ENCODE data around the gene RBMS1. TPM values are rescaled to one million over a fixed set of nuclear protein-coding genes. Genes with fewer than 3 reads are reported as not detected.

RBMS1 gene
- total and polyA plus RNA-seq, 2 donors, result 39.8 to 53.7 TPM

DNA sequence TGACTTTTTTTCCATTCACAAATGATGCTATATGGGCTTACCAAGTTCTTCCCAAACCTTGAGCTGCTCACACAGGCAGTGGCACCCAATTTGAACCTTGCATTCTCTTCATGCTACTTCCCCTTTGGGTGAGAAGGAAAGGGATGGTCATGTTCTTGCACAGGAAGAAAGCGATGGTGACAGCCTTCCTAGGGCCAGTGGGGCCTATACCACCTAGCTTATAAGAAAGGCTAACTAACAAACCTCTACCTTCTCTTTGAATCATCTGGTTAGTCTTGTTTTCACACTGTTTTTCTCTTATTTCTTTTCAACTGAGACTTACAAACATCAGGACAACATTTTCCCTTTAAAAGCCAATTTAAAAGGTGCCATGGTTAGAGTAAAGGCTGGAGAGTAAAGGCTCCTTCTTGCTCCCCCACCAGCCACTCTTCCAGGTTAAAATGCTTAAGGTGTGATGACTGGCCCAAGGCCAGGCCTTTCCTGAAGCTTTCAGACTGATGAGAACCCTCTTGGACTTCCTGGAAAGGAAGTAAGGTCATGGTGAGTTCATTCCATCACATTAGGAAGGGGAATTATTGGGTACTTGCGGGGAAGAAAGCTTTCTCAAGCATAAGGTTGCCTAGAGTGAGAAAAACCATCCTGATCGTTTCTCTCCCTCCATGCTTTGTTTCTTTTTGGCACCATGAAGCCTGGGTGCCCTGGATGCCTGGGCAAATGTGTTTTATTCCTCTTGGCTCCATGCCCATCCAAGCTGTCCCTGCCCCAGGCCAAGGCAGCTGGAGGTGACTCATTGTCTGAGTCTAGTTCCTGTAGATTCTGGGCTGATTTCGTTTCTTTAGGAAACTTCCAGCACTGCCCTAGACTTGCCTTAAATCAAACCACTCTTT, 252.1 kb downstream of the RBMS1 start:
- Histone ChIP-seq H3K4me3 (ENCODE audit: low read length in 2 of 2) (no peak overlapping the region), H3K36me3 (ENCODE audit: control insufficient read depth in 2 of 2, insufficient read depth in 2 of 2, low read length in 1 of 2) (no peaks in the 10 kb centered on the region), H3K9me3 (ENCODE audit: control insufficient read depth in 2 of 2, insufficient read depth in 1 of 2, low read length in 1 of 2) (no peaks in the 10 kb centered on the region), H3K27ac (ENCODE audit: low read depth in 1 of 2, low read length in 1 of 2) (no peak overlapping the region), H3K27me3 (ENCODE audit: control insufficient read depth in 2 of 2, insufficient read depth in 1 of 2, low read length in 1 of 2) (no peaks in the 10 kb centered on the region), H3K4me1 (ENCODE audit: control insufficient read depth in 2 of 2, insufficient read depth in 2 of 2, low read length in 2 of 2) (no peaks in the 10 kb centered on the region)
- DNase-seq (ENCODE audit: low read depth in 6 of 9, low spot score in 9 of 9), result no peak
- WGBS, result 90% methylated on average over 4 of the region's 4 CpGs

GRCh38 chr2:160239436-160239835, 254.2 kb downstream of the RBMS1 start:
- H3K27ac ChIP-seq (ENCODE audit: low read depth in 1 of 2, low read length in 1 of 2), result no peak overlapping the region
- no peak overlapping the region for H3K4me3 ChIP-seq (ENCODE audit: low read length in 2 of 2)
- WGBS, result 92% methylated on average over 5 of the region's 5 CpGs
- H3K4me1 ChIP-seq (ENCODE audit: control insufficient read depth in 2 of 2, insufficient read depth in 2 of 2, low read length in 2 of 2), result no peaks in the 10 kb centered on the region
- H3K9me3 ChIP-seq (ENCODE audit: control insufficient read depth in 2 of 2, insufficient read depth in 1 of 2, low read length in 1 of 2), result no peaks in the 10 kb centered on the region
- no peaks in the 10 kb centered on the region for H3K36me3 ChIP-seq (ENCODE audit: control insufficient read depth in 2 of 2, insufficient read depth in 2 of 2, low read length in 1 of 2)
- no peak for DNase-seq (ENCODE audit: low read depth in 6 of 9, low spot score in 9 of 9)
- H3K27me3 ChIP-seq (ENCODE audit: control insufficient read depth in 2 of 2, insufficient read depth in 1 of 2, low read length in 1 of 2), result no peaks in the 10 kb centered on the region

- WGBS, result 95% methylated on average over 4 of the region's 4 CpGs
- no peaks in the 10 kb centered on the region for H3K36me3 ChIP-seq (ENCODE audit: control insufficient read depth in 2 of 2, insufficient read depth in 2 of 2, low read length in 1 of 2)
- DNase-seq (ENCODE audit: low read depth in 6 of 9, low spot score in 9 of 9), result no peak
These were observed 255.2 kb downstream of the RBMS1 start for GRCh38 chr2:160238392-160238791.

GRCh38 chr2:160232905-160233475, 260.6 kb downstream of the RBMS1 start:
- Histone ChIP-seq H3K27ac (ENCODE audit: low read depth in 1 of 2, low read length in 1 of 2) (no peak overlapping the region), H3K4me1 (ENCODE audit: control insufficient read depth in 2 of 2, insufficient read depth in 2 of 2, low read length in 2 of 2) (no peaks in the 10 kb centered on the region)
- WGBS, result 97% methylated on average over 3 of the region's 3 CpGs

More at GRCh38 chr2:160238392-160238791, 255.2 kb downstream of the RBMS1 start:
- Histone ChIP-seq H3K9me3 (ENCODE audit: control insufficient read depth in 2 of 2, insufficient read depth in 1 of 2, low read length in 1 of 2) (no peaks in the 10 kb centered on the region), H3K4me1 (ENCODE audit: control insufficient read depth in 2 of 2, insufficient read depth in 2 of 2, low read length in 2 of 2) (no peaks in the 10 kb centered on the region), H3K4me3 (ENCODE audit: low read length in 2 of 2) (no peak overlapping the region), H3K27me3 (ENCODE audit: control insufficient read depth in 2 of 2, insufficient read depth in 1 of 2, low read length in 1 of 2) (no peaks in the 10 kb centered on the region), H3K27ac (ENCODE audit: low read depth in 1 of 2, low read length in 1 of 2) (no peak overlapping the region)

DNA sequence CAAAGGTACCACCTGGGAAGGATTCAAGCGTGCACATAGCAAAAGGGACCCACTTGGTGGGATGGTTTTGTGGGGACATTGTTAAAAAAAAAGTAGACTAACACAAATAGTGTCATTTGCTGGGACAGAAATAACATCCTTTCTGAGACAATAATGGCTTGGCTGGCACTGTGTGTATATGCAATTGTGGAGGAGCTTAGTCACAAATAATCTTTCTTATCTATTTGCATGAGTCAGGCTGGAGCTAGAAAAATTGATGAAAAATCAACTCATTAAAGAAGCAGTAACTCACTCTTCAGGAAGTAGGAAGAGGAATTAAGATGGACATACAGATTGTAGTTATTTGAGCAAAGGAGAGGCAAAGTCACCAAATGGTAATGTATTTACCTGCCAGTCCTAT, 264.0 kb downstream of the RBMS1 start:
- H3K4me1 ChIP-seq (ENCODE audit: control insufficient read depth in 2 of 2, insufficient read depth in 2 of 2, low read length in 2 of 2), result no peaks in the 10 kb centered on the region
- 95% methylated on average over 1 of the region's 1 CpG for WGBS
- DNase-seq (ENCODE audit: low read depth in 6 of 9, low spot score in 9 of 9), result no peak
- H3K36me3 ChIP-seq (ENCODE audit: control insufficient read depth in 2 of 2, insufficient read depth in 2 of 2, low read length in 1 of 2), result no peaks in the 10 kb centered on the region
- no peak overlapping the region for H3K27ac ChIP-seq (ENCODE audit: low read depth in 1 of 2, low read length in 1 of 2)
- no peaks in the 10 kb centered on the region for H3K27me3 ChIP-seq (ENCODE audit: control insufficient read depth in 2 of 2, insufficient read depth in 1 of 2, low read length in 1 of 2)
- H3K4me3 ChIP-seq (ENCODE audit: low read length in 2 of 2), result no peak overlapping the region
- H3K9me3 ChIP-seq (ENCODE audit: control insufficient read depth in 2 of 2, insufficient read depth in 1 of 2, low read length in 1 of 2), result no peaks in the 10 kb centered on the region

More at GRCh38 chr2:160232905-160233475, 260.6 kb downstream of the RBMS1 start:
- DNase-seq (ENCODE audit: low read depth in 6 of 9, low spot score in 9 of 9), result no peak
- no peaks in the 10 kb centered on the region for H3K9me3 ChIP-seq (ENCODE audit: control insufficient read depth in 2 of 2, insufficient read depth in 1 of 2, low read length in 1 of 2)
- no peak overlapping the region for H3K4me3 ChIP-seq (ENCODE audit: low read length in 2 of 2)
- no peaks in the 10 kb centered on the region for H3K27me3 ChIP-seq (ENCODE audit: control insufficient read depth in 2 of 2, insufficient read depth in 1 of 2, low read length in 1 of 2)
- no peaks in the 10 kb centered on the region for H3K36me3 ChIP-seq (ENCODE audit: control insufficient read depth in 2 of 2, insufficient read depth in 2 of 2, low read length in 1 of 2)

DNA sequence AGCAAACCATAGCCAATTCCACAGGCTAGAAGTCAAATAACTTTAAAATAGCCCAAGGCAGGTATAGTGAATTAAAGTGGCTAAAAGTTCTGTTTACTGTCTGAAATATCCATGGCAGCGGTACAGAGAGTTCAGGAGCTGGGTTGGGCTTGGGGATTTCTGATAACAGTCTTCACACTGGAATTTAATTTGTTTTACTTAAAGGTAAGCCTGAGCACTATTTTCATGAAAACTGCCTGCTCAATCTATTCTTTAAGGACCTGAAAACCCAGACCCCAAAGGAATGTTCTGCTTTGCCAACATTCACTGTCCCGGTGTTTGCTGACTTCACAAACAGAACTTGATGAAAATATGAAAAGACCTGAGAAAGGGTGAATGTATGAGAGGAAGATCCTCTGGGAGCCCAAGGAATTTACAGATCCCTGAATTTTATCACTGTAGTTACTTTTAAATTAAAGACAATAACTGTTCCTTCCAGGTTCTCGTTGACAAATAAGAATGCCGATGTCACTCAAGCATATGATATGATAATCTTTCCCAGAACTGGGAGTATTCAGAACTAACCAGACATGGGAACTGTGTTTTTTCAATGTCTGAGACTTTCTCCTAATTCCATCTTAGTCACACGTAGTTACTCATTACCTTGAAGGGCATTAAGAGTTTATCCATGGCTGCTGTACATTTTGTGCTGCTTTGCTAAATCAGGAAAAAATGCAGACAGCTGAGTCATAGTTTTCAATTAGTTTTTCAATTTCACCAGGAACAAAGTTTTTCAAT, 265.3 kb downstream of the RBMS1 start:
- no peaks in the 10 kb centered on the region for H3K27me3 ChIP-seq (ENCODE audit: control insufficient read depth in 2 of 2, insufficient read depth in 1 of 2, low read length in 1 of 2)
- H3K36me3 ChIP-seq (ENCODE audit: control insufficient read depth in 2 of 2, insufficient read depth in 2 of 2, low read length in 1 of 2), result no peaks in the 10 kb centered on the region
- WGBS, result 96% methylated on average over 5 of the region's 5 CpGs
- H3K9me3 ChIP-seq (ENCODE audit: control insufficient read depth in 2 of 2, insufficient read depth in 1 of 2, low read length in 1 of 2), result no peaks in the 10 kb centered on the region
- H3K27ac ChIP-seq (ENCODE audit: low read depth in 1 of 2, low read length in 1 of 2), result no peak overlapping the region
- no peak overlapping the region for H3K4me3 ChIP-seq (ENCODE audit: low read length in 2 of 2)
- no peaks in the 10 kb centered on the region for H3K4me1 ChIP-seq (ENCODE audit: control insufficient read depth in 2 of 2, insufficient read depth in 2 of 2, low read length in 2 of 2)
- no peak for DNase-seq (ENCODE audit: low read depth in 6 of 9, low spot score in 9 of 9)

DNA sequence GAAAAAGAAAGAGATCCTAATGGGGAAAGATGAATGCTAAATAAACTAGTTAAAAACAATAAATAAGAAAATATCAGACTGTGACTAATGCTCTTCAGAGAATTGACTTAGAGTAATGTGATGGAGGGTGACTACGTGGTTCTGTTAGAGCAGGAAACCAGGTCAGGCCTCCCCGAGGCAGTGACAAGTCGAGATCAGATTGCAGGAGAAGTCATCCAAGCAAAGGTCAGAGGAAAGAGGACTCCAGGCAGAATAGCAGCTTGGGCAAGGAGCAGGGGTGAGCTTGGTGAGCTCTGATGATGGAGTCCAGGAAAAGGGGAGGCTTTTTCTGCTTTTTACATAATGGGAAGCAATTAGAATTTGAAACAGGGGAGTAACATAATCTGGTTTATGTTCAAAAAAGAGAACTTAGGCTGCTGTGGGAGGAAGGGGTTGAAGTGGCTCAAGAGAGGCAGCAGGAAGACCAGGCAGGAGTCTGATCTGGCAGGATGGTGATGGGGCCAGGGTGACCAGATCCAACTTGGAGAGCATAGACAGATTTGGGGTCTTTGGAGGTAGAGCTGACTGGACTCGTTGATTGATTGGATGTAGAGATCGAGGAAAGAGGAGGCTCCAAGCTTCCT, 266.2 kb downstream of the RBMS1 start:
- DNase-seq (ENCODE audit: low read depth in 6 of 9, low spot score in 9 of 9), result no peak
- no peak overlapping the region for H3K4me3 ChIP-seq (ENCODE audit: low read length in 2 of 2)
- H3K4me1 ChIP-seq (ENCODE audit: control insufficient read depth in 2 of 2, insufficient read depth in 2 of 2, low read length in 2 of 2), result no peaks in the 10 kb centered on the region
- no peaks in the 10 kb centered on the region for H3K9me3 ChIP-seq (ENCODE audit: control insufficient read depth in 2 of 2, insufficient read depth in 1 of 2, low read length in 1 of 2)
- 71% methylated on average over 5 of the region's 5 CpGs for WGBS
- no peak overlapping the region for H3K27ac ChIP-seq (ENCODE audit: low read depth in 1 of 2, low read length in 1 of 2)
- no peaks in the 10 kb centered on the region for H3K36me3 ChIP-seq (ENCODE audit: control insufficient read depth in 2 of 2, insufficient read depth in 2 of 2, low read length in 1 of 2)
- no peaks in the 10 kb centered on the region for H3K27me3 ChIP-seq (ENCODE audit: control insufficient read depth in 2 of 2, insufficient read depth in 1 of 2, low read length in 1 of 2)

DNA sequence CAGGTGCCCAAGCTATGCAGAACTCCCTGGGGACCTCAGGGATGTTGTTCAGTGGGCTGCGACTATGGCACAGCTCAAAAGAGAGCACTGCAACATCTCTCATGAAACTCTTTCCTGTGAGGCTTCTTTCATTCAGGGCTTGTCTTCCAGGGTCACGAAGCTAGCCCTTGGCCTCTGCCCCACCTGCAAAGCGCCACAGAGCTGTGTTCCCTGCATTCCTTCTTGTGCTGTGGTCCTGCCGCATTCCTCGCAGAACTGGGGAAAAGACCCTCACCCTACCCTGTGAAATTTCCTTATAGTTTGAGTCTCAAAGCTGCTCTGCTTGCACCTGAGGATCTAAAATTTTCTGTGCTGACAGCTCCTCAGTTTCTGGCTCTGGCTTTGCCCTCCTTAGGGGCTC, 267.2 kb downstream of the RBMS1 start:
- Histone ChIP-seq H3K27me3 (ENCODE audit: control insufficient read depth in 2 of 2, insufficient read depth in 1 of 2, low read length in 1 of 2) (no peaks in the 10 kb centered on the region), H3K9me3 (ENCODE audit: control insufficient read depth in 2 of 2, insufficient read depth in 1 of 2, low read length in 1 of 2) (no peaks in the 10 kb centered on the region), H3K36me3 (ENCODE audit: control insufficient read depth in 2 of 2, insufficient read depth in 2 of 2, low read length in 1 of 2) (no peaks in the 10 kb centered on the region), H3K27ac (ENCODE audit: low read depth in 1 of 2, low read length in 1 of 2) (no peak overlapping the region), H3K4me3 (ENCODE audit: low read length in 2 of 2) (no peak overlapping the region), H3K4me1 (ENCODE audit: control insufficient read depth in 2 of 2, insufficient read depth in 2 of 2, low read length in 2 of 2) (no peaks in the 10 kb centered on the region)
- WGBS, result 97% methylated on average over 5 of the region's 5 CpGs
- DNase-seq (ENCODE audit: low read depth in 6 of 9, low spot score in 9 of 9), result no peak

Measured in thymus (tissue), 11 donors.